HepG2 (cell line): Measurements from ENCODE around the gene ATP7B.

Experiments
- CCDC6 ChIP-seq: sonication (generic); formaldehyde crosslinking; IDR thresholded peaks from 2 replicates; pipeline ENCODE4 v1.8.1; 2022; ENCODE audit warnings: mild to moderate bottlenecking, missing genetic modification reagents, moderate library complexity
- NFYC ChIP-seq: IDR thresholded peaks from 2 replicates; pipeline ENCODE4 v1.6.1; 2016; ENCODE audit warnings: missing genetic modification reagents, missing compliant biosample characterization
- NPAS2 ChIP-seq: sonication (generic); formaldehyde crosslinking; IDR thresholded peaks from 2 replicates; pipeline ENCODE4 v1.8.0; 2022; ENCODE audit warnings: mild to moderate bottlenecking, missing genetic modification reagents, borderline replicate concordance
- NR2C2 ChIP-seq: sonication (generic); formaldehyde crosslinking; IDR thresholded peaks from 2 replicates; pipeline ENCODE4 v1.4.0; 2020; ENCODE audit warnings: missing genetic modification reagents, mild to moderate bottlenecking, moderate library complexity, borderline replicate concordance
- SMAD3 ChIP-seq: sonication (generic); formaldehyde crosslinking; IDR thresholded peaks from 2 replicates; pipeline ENCODE4 v1.4.0; 2020; ENCODE audit warnings: missing genetic modification reagents
- STAT6 ChIP-seq: sonication (generic); formaldehyde crosslinking; IDR thresholded peaks from 2 replicates; pipeline ENCODE4 v1.4.0; 2020; ENCODE audit warnings: missing genetic modification reagents, mild to moderate bottlenecking, borderline replicate concordance
- TAF15 ChIP-seq: fragments of 200-400 bp; formaldehyde crosslinking; IDR thresholded peaks from one replicate; pipeline ENCODE4 v1.6.1; 2018; ENCODE audit warnings: mild to moderate bottlenecking, low read depth, low read length; ENCODE audit not compliant: poor library complexity, severe bottlenecking
- ZNF343 ChIP-seq: sonication (generic); formaldehyde crosslinking; IDR thresholded peaks from 2 replicates; pipeline ENCODE4 v1.4.0; 2020; ENCODE audit warnings: mild to moderate bottlenecking, missing genetic modification reagents
- TF ChIP-seq, protein P1 (sequence below): sonication (generic); formaldehyde crosslinking; IDR thresholded peaks from 2 replicates; pipeline ENCODE4 v1.5.0; 2020; ENCODE audit warnings: mild to moderate bottlenecking, missing genetic modification reagents, moderate library complexity
- TF ChIP-seq, protein P2 (sequence below): sonication (generic); formaldehyde crosslinking; IDR thresholded peaks from 2 replicates; pipeline ENCODE4 v1.4.0; 2020; ENCODE audit warnings: missing genetic modification reagents

DNA sequence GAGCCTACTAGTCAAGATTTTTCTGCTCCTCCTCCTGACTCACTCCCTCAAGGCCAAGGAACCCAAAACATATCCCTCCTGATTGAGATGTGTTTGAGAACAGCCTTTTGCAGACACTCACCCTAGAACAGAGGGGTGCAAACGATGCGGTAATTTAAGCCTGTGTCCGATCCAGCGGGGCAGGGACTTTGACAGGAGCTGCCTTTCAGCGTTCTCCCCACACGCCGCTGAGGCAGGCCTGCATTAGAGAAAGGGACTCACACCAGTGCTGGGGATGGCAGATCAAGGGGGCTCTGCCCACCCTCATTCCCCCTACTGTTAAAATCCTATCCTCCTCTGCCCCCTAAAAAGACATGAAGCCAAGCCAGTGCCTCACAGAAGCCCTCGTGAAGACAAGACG lies 79.0 kb downstream of the ATP7B start:
- TF ChIP-seq, protein P1, sequence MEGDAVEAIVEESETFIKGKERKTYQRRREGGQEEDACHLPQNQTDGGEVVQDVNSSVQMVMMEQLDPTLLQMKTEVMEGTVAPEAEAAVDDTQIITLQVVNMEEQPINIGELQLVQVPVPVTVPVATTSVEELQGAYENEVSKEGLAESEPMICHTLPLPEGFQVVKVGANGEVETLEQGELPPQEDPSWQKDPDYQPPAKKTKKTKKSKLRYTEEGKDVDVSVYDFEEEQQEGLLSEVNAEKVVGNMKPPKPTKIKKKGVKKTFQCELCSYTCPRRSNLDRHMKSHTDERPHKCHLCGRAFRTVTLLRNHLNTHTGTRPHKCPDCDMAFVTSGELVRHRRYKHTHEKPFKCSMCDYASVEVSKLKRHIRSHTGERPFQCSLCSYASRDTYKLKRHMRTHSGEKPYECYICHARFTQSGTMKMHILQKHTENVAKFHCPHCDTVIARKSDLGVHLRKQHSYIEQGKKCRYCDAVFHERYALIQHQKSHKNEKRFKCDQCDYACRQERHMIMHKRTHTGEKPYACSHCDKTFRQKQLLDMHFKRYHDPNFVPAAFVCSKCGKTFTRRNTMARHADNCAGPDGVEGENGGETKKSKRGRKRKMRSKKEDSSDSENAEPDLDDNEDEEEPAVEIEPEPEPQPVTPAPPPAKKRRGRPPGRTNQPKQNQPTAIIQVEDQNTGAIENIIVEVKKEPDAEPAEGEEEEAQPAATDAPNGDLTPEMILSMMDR (CRISPR knock-in tag), result no peak
- no peak for TF ChIP-seq CCDC6 (CRISPR knock-in tag)
- TF ChIP-seq NPAS2 (CRISPR knock-in tag), result no peak
- no peak for TF ChIP-seq TAF15
- no peak for TF ChIP-seq ZNF343 (CRISPR knock-in tag)
- TF ChIP-seq, protein P2, sequence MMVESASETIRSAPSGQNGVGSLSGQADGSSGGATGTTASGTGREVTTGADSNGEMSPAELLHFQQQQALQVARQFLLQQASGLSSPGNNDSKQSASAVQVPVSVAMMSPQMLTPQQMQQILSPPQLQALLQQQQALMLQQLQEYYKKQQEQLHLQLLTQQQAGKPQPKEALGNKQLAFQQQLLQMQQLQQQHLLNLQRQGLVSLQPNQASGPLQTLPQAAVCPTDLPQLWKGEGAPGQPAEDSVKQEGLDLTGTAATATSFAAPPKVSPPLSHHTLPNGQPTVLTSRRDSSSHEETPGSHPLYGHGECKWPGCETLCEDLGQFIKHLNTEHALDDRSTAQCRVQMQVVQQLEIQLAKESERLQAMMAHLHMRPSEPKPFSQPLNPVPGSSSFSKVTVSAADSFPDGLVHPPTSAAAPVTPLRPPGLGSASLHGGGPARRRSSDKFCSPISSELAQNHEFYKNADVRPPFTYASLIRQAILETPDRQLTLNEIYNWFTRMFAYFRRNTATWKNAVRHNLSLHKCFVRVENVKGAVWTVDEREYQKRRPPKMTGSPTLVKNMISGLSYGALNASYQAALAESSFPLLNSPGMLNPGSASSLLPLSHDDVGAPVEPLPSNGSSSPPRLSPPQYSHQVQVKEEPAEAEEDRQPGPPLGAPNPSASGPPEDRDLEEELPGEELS, result no peak
- TF ChIP-seq NR2C2 (CRISPR knock-in tag), result no peak
- no peak for TF ChIP-seq STAT6
- no peak for TF ChIP-seq NFYC (CRISPR knock-in tag)
- no peak for TF ChIP-seq SMAD3
